ENCODE results near the gene MRTFA.

DNA sequence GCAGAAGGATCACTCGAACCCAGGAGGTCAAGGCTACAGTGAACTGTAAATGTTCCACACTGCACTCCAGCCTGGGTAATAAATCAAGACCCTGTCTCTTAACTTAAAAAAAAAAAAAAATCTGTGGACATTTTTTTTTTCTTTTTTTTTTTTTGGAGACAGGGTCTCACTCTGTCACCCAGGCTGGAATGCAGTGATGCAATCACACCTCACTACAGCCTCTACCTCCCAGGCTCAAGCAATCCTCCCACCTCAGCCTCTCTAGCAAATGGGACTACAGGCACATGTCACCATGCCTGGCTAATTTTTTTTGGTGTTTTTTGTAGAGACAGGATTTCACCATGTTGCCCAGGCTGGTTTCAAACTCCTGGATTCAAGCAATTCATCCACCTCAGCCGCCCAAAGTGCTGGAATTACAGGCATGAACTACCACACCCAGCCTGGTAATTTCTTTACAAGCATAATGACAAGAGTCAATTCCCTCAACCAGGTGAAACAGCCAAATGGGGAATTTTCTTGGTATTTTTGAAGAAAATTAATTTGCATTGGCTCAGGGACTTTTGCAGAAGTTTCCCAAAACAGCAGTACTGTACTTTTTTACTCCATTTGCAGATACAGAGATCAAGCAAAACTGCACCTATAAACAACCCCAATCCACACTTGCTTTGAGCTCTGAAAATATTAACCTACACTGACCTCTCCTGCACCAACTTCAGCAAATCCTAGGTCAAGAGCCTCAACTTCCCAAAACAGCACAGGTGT lies 44.0 kb downstream of the MRTFA start:
- TF ChIP-seq, protein P1, sequence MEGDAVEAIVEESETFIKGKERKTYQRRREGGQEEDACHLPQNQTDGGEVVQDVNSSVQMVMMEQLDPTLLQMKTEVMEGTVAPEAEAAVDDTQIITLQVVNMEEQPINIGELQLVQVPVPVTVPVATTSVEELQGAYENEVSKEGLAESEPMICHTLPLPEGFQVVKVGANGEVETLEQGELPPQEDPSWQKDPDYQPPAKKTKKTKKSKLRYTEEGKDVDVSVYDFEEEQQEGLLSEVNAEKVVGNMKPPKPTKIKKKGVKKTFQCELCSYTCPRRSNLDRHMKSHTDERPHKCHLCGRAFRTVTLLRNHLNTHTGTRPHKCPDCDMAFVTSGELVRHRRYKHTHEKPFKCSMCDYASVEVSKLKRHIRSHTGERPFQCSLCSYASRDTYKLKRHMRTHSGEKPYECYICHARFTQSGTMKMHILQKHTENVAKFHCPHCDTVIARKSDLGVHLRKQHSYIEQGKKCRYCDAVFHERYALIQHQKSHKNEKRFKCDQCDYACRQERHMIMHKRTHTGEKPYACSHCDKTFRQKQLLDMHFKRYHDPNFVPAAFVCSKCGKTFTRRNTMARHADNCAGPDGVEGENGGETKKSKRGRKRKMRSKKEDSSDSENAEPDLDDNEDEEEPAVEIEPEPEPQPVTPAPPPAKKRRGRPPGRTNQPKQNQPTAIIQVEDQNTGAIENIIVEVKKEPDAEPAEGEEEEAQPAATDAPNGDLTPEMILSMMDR (IDR thresholded peaks at IDR 0.05), result no peak
- TF ChIP-seq CHD4 (IDR thresholded peaks at IDR 0.05; ENCODE audit: borderline replicate concordance) (no peak), GATA3 (IDR thresholded peaks at IDR 0.05; ENCODE audit: borderline replicate concordance) (no peak), MAX (IDR thresholded peaks at IDR 0.05) (no peak), REST (IDR thresholded peaks at IDR 0.05) (no peak), RCOR1 (IDR thresholded peaks at IDR 0.05; ENCODE audit: low read depth, low read length) (no peak), CHD2 (IDR thresholded peaks at IDR 0.05; ENCODE audit: low read length, partially characterized antibody) (no peak), MYC (IDR thresholded peaks at IDR 0.05; ENCODE audit: borderline replicate concordance, low read length) (no peak), FOSB (CRISPR knock-in tag; IDR thresholded peaks at IDR 0.05) (no peak), MAFK (IDR thresholded peaks at IDR 0.05; ENCODE audit: partially characterized antibody) (no peak), KDM1A (IDR thresholded peaks at IDR 0.05; ENCODE audit: low read depth) (no peak), POLR2A (IDR thresholded peaks at IDR 0.05; ENCODE audit: low read length) (no peak), USF2 (IDR thresholded peaks at IDR 0.05) (no peak)
- TF ChIP-seq, protein P2, sequence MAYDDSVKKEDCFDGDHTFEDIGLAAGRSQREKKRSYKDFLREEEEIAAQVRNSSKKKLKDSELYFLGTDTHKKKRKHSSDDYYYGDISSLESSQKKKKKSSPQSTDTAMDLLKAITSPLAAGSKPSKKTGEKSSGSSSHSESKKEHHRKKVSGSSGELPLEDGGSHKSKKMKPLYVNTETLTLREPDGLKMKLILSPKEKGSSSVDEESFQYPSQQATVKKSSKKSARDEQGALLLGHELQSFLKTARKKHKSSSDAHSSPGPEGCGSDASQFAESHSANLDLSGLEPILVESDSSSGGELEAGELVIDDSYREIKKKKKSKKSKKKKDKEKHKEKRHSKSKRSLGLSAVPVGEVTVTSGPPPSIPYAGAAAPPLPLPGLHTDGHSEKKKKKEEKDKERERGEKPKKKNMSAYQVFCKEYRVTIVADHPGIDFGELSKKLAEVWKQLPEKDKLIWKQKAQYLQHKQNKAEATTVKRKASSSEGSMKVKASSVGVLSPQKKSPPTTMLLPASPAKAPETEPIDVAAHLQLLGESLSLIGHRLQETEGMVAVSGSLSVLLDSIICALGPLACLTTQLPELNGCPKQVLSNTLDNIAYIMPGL (CRISPR knock-in tag; IDR thresholded peaks at IDR 0.05; ENCODE audit: borderline replicate concordance), result no peak

Data from A549 (cell line).